GM12865 (cell line): ENCODE results near the gene CD300H.
"Not testable (repeated sequence)": the region's sequence is repeated elsewhere in the genome, so short reads cannot be mapped to it uniquely, and the experiment has no call there.

Experiments used
- DNase-seq: peaks from one replicate; pipeline ENCODE4 v3.0.0; 2010; ENCODE audit warnings: low read depth
- H3K4me3 ChIP-seq: 2 replicates; pipeline ENCODE4 v1.5.1; 2011; ENCODE audit warnings: mild to moderate bottlenecking, low read depth, low read length, control low read depth
- TF ChIP-seq, protein P1 (sequence below): IDR thresholded peaks from 2 replicates; pipeline ENCODE4 v1.5.1; 2011; ENCODE audit warnings: low read length, control low read depth, low read depth, inconsistent platforms; ENCODE audit not compliant: insufficient read depth; ENCODE audit errors: missing control alignments

The CD300H gene

DNA sequence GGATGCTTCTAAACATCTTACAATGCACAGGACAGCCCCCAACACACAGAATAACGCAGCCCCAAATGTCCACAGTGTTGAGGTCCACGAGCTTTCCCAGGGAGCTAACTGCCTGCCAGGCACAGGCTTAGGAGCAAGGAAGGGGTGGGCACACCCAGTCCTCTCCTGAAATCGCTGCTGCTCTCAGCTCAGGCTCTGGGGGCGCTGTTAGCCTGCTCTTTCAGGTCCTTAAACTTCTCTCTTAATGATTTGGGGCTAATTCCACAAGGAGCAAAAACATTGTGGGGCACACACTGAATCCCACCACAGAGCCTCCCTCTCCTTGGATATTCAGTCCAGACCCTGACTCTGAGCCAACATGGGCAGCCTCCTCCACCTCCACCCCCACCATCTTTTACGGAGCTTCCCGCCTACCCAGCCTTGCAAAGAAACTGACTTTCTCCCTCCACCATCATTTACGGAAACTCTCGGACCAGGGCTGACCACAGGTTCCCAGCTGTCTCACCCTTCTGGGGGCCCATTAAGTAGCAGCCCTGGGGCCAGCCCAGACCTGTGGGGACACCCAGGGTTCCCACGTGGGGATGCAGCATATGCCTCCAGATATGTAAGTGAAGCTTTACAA lies 1.1 kb downstream of the CD300H start:
- TF ChIP-seq, protein P1, sequence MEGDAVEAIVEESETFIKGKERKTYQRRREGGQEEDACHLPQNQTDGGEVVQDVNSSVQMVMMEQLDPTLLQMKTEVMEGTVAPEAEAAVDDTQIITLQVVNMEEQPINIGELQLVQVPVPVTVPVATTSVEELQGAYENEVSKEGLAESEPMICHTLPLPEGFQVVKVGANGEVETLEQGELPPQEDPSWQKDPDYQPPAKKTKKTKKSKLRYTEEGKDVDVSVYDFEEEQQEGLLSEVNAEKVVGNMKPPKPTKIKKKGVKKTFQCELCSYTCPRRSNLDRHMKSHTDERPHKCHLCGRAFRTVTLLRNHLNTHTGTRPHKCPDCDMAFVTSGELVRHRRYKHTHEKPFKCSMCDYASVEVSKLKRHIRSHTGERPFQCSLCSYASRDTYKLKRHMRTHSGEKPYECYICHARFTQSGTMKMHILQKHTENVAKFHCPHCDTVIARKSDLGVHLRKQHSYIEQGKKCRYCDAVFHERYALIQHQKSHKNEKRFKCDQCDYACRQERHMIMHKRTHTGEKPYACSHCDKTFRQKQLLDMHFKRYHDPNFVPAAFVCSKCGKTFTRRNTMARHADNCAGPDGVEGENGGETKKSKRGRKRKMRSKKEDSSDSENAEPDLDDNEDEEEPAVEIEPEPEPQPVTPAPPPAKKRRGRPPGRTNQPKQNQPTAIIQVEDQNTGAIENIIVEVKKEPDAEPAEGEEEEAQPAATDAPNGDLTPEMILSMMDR = peak; percentile 75
- no peak overlapping the region for H3K4me3 ChIP-seq

DNA sequence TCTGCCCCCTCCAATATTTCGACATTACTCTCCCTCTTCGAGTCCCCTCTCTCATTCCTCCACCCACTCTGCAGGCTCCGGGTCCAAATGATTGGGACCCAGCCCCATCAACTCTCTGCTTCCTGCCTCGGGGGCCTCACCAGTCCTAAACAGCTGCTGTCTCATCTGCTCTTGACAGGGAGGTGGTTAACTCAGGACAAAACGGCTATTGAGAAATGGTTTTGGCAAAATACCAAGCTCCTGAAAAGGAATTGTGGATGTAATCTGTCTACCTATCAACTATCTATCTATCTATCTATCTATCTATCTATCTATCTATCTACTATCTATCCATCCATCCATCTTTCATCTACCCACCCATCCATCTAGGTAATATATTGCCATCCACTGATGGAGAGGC lies 2.2 kb downstream of the CD300H start:
- TF ChIP-seq, protein P1 = no peak
- no peak for DNase-seq

More for the DNA sequence above, 1.1 kb downstream of the CD300H start:
- peak; percentile 37 for DNase-seq

DNA sequence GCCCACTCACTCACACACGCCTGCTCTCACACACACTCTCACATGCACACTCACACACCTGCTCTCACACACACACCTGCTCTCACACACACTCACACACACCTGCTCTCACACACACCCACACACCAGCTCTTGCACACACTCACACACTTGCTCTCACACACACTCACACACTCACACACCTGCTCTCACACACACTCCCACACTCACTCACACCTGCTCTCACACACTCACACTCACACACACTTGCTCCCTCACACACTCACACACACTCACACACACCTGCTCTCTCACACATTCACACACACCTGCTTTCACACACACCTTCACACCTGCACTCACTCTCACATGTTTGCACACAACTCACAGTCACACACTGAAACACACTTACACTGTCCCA lies 4.0 kb downstream of the CD300H start:
- no peak overlapping the region for H3K4me3 ChIP-seq
- TF ChIP-seq, protein P1 = no peak
- DNase-seq = no peak

More for the DNA sequence above, 2.2 kb downstream of the CD300H start:
- no peak overlapping the region for H3K4me3 ChIP-seq

DNA sequence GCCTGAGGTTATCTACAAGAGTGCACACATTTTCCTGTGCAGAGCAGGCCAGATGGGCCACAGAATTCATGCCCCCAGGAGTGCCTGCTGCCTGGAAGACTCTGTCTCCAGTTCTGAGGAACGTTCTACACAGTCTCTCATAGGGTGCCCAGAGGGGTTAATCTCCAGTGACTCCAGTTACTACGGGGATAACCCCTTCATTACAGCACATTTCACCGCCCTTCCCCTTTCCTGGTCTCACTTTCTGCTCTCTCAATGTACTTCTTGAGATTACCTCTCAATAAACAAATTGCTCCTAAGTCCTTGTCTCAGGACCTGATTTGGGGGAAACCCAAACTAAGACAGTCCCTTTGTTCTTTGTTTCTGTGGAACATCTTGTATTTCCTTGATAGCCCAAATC lies 5.7 kb downstream of the CD300H start:
- no peak overlapping the region for H3K4me3 ChIP-seq
- no peak for DNase-seq
- TF ChIP-seq, protein P1 = no peak

DNA sequence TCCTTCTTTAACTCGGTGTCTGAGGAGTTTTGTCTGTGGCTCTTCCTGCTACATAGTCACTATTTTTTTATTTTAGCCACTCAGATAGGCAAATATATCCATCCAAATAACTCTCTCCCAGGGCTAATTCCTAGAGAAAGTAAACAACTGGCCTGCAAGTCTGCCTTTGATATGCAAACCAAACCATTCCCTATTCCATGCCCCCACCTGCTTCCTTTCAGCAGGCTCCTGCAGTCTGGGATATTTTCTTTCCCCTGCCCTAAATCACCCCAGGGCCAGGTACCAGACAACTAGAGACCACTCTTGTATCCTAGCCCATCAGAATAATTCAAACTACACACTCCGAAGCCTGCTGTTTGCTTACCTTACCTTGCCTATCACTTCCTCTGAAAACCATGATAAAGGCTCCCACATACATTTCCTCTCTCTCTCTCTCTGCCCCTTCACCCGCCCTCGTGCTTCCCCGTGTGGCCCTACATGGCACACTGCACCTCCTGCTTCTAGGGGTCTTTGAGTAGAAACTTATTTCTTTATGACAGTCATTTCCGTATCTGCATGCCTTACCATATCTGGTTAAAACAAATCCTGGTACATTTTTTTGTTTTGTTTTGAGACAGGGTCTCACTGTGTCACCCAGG lies 8.3 kb downstream of the CD300H start:
- TF ChIP-seq, protein P1 = no peak
- no peak overlapping the region for H3K4me3 ChIP-seq
- no peak for DNase-seq

DNA sequence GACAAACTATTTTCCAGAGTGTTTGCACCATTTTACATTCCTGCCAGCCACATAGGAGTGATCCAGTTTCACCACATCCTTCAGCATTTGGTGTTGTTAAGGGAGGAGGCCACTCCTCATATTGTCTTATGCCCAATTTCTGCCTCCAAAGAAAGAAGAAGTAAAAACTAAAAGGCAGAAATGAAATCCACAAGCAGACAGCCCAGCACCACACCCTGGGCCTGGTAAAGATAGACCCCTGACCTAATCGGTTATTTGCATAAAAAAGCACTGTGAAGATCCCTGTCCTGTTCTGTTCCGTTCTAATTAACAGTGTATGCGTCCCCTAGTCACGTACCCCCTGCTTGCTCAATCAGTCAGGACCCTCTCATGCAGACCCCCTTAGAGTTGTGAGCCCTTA lies 8.9 kb downstream of the CD300H start:
- not testable (repeated sequence) for H3K4me3 ChIP-seq, DNase-seq

DNA sequence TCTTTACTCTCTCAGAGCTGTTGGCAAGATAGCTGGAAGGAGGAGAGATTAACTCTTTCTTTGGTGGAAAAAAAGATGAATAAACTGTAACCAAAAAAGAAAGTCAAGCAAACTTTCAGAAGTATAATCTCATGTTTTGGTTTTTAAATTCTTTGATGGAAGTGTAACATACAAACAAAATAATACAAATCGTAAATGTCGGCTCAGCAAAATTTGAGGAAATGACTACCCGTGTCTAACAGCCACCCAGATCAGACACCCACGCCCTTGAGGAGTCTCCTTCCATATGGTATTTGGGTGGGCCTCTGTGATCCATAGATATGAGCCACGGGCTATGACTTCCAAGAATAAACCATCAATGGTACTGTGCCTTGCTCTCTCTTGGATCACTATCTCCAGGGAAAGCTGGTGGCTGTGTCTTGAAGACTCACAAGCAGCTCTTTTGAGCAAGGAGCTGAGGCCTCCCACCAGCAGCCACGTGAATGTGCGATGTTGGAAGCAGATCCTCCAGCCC lies 11.8 kb downstream of the CD300H start:
- no peak overlapping the region for H3K4me3 ChIP-seq
- DNase-seq = no peak
- TF ChIP-seq, protein P1 = no peak
